ENCODE data around the gene OR5H1.
"Not testable (repeated sequence)": the region's sequence is repeated elsewhere in the genome, so short reads cannot be mapped to it uniquely, and the experiment has no call there.

The OR5H1 gene

GRCh38 chr3:98130421-98130820 lies at the start of gene OR5H1:
OR5H1 (plus strand) TSS chr3:98130721; CDS start chr3:98132698, 1,977 bp downstream.
- no peak for DNase-seq (ENCODE audit: low read depth, low spot score)

- no peak for DNase-seq (ENCODE audit: low read depth, low spot score)
Measured at GRCh38 chr3:98086873-98087272, 43.6 kb upstream of the OR5H1 start, which contains the start of gene OR5AC2. OR5AC2 (plus strand) TSS chr3:98087173; CDS start chr3:98087173, 0 bp downstream.

DNA sequence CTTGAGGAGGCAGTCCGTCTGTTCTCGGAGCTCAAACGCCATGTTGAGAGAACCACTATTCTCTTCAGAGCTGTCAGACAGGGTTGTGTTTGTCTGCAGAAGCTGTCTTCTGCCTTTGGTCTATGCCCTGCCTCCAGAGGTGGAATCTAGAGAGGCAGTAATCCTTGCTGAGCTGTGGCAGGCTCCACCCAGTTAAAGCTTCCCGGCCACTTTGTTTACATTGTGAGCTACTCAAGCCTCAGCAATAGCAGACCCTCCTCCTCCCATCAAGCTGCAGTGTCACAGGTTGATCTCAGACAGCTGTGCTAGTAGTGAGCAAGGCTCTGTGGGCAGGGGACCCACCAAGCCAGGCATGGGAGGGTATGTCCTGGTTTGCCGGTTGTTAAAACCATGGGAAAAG lies 34.6 kb upstream of the OR5H1 start:
- no peak for DNase-seq (ENCODE audit: low read depth, low spot score)

DNA sequence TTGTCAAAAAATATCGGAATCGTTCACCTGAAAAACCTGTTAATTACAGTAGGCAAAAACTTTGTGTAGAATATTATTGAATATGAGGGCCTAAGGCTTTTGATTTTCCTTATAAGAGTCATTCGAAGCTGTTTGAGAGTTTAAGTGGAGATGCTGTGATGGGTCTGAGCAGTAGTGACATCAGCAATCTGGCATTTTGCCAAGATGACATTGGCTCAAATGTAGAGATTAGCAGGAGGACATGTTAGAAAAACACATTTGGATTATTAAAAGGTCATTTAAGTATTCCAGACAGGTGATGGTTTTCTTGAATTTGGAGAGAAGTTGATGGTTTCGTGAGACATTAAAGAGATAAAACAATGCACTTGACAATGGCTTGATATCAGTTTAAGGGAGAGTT lies 30.7 kb upstream of the OR5H1 start:
- no peak for DNase-seq (ENCODE audit: low read depth, low spot score)

DNA sequence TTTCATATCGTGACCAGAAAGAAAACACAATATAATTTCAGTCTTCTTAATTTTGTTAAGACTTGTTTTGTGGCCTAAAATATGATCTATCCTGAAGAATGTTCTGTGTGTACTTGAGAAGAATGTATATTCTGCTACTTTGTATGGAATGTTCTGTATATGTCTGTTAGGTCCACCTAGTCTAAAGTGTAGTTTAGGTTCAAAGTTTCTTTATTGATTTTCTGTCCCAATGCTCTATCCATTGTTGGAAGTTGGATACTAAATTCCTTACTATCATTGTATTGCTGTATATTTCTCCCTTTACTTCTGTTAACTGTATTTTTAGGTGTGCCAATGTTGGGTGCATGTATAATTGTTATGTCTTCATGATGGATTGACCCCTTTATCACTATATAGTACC lies 22.4 kb upstream of the OR5H1 start:
- DNase-seq (ENCODE audit: low read depth, low spot score), result no peak

GRCh38 chr3:98109807-98110549 lies 20.5 kb upstream of the OR5H1 start:
- DNase-seq (ENCODE audit: low read depth, low spot score), result no peak

- no peak for DNase-seq (ENCODE audit: low read depth, low spot score)
Measured at GRCh38 chr3:98110550-98110908, 20.0 kb upstream of the OR5H1 start.

GRCh38 chr3:98114264-98114663 lies 16.3 kb upstream of the OR5H1 start:
- DNase-seq (ENCODE audit: low read depth, low spot score), result no peak

DNA sequence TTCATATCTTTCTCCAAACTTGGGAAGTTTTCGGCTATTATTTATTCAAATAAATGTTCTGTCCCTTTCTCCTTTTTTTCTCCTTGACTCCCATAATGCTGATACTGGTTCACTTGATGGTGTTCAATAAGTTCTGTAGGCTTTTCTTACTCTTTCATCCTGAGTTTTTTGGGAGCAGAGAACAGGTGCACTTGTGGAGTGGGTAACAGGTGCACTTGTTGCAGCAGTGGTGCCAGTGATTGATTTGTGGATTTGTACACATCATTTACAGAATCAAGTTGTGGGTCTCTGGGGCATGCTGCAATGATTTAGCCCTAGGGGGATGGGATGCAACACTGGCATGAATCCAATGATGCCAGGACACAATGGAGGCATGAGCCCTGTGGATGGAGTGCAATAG lies 14.8 kb upstream of the OR5H1 start:
- DNase-seq (ENCODE audit: low read depth, low spot score), result no peak

- DNase-seq (ENCODE audit: low read depth, low spot score), result no peak
Measured at GRCh38 chr3:98136631-98137030, 6.1 kb downstream of the OR5H1 start.

DNA sequence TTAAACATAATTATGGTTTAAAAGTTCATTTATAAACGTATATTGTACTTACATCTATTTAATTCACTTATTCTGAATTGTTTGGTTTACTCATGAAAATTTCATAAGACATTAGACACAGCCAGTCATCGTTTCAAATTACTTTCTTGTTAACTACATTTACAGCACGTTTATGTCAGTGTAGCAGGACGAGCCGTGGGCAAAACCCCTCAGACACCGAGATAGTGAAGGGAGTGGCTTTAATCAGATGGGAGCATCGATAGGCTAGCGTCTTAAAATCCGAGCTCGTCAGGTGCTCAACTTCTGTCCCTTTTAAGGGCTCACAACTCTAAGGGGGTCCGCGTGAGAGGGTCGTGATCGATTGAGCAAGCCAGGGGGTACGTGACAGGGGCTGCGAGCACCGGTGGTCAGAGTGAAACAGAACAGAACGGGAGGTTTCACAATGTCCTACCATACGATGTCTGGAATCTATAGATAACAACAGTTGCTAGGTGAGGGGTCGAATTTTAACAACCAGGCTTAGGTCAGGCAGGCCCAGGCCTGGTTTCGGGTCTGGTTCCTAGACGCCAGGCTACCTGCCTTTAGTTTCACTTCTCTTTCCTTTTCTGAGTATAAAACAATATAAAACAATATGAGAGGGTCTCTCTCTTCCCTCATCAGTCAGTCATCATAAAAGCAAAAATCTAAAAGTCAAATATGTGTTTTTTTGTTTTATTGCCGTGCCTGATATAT lies 7.5 kb downstream of the OR5H1 start:
- DNase-seq (ENCODE audit: low read depth, low spot score), result not testable (repeated sequence)

- DNase-seq (ENCODE audit: low read depth, low spot score), result no peak
Measured at GRCh38 chr3:98140531-98140930, 10.0 kb downstream of the OR5H1 start.

- no peak for DNase-seq (ENCODE audit: low read depth, low spot score)
Measured at GRCh38 chr3:98147179-98147578, 16.7 kb downstream of the OR5H1 start, which contains the start of gene OR5H14. OR5H14 (plus strand) TSS chr3:98147479; CDS start chr3:98149386, 1,907 bp downstream.

- no peak for DNase-seq (ENCODE audit: low read depth, low spot score)
Measured at GRCh38 chr3:98148751-98149150, 18.2 kb downstream of the OR5H1 start.

- not testable (repeated sequence) for DNase-seq (ENCODE audit: low read depth, low spot score)
Measured at GRCh38 chr3:98149456-98149855, 18.9 kb downstream of the OR5H1 start.

DNA sequence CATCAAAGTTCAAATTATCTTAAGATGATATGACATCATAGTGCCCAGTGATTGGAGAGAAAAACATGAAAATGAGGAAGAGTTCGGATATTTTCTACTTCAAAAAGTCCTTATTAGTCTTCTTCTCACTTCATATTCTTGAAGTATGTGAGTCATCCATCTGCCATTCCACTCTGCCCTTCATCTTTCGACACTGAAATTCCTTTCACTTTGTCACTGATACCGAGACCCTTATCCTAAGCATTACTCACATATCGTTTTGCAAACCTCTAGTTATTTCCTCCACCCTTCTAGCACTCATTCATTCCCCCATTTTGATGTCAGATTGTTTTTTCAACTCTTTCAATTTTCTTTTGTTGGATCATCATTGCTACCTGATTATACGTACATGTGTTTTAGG lies 20.7 kb downstream of the OR5H1 start:
- DNase-seq (ENCODE audit: low read depth, low spot score), result no peak

DNA sequence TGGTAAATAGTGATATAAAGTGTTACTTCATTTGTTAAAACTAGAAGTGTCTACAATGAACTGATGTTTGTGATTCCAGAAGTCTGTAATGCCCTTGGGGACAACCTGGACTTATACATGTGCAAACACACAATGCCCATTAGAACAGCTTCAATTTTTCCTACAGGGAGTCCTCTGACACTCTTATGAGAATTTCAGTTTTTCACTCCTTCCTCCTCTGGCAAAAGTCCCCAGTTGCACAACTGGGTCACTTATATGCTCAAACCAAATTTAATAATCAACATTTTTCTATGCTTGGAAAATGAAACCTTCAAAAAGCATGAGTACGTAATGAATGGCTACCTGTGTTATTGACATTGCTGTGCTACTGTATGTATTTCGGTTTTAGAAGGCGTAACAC lies 35.9 kb downstream of the OR5H1 start, which contains the start of gene OR5H15:
Gene OR5H15, plus strand, starts transcription at position 301 of the 400 bp plus-strand sequence. CDS start 2,004 bp downstream, outside the sequence.
- DNase-seq (ENCODE audit: low read depth, low spot score), result no peak

- no peak for DNase-seq (ENCODE audit: low read depth, low spot score)
Measured at GRCh38 chr3:98171071-98171470, 40.5 kb downstream of the OR5H1 start.

- DNase-seq (ENCODE audit: low read depth, low spot score), result no peak
Measured at GRCh38 chr3:98172621-98173020, 42.1 kb downstream of the OR5H1 start.

GRCh38 chr3:98180319-98180890 lies 49.9 kb downstream of the OR5H1 start:
- DNase-seq (ENCODE audit: low read depth, low spot score), result no peak

- DNase-seq (ENCODE audit: low read depth, low spot score), result no peak
Measured at GRCh38 chr3:98182196-98182595, 51.7 kb downstream of the OR5H1 start.

DNA sequence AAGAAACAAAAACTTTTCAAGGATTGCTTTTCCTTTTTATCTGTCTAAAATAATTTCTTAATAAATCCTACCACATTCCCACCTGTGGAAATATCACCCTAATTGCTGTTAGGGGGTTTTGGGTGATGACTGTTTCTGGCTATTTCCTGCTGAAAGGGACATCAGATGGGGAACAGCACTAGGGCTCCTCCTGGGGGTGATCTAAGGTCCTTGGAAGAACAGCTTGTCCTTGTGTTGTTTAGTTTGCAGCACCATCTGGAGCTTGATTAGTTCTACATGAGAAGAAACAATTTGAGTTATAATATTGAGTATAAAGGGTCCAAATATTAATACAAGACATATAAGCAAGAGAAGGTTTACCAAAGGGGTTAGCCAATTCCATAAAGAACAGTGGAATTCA lies 54.7 kb downstream of the OR5H1 start:
- DNase-seq (ENCODE audit: low read depth, low spot score), result no peak
